GM19438 (cell line): ENCODE data around the gene FGFRL1.

Experiments used
- ATAC-seq: cut with Tn5 transposase; IDR thresholded peaks from one replicate; pipeline ENCODE4 v1.9.1; 2021; ENCODE audit warnings: low read depth; ENCODE audit not compliant: unreplicated experiment

Gene FGFRL1

GRCh38 chr4:1011022-1011665 is at the start of gene FGFRL1:
TSS of gene FGFRL1 (plus strand) at chr4:1011626. CDS start at chr4:1012486, 860 bp downstream.
- no peak for ATAC-seq

- no peak for ATAC-seq
These were observed 48.9 kb upstream of the FGFRL1 start for GRCh38 chr4:962231-963208.

GRCh38 chr4:963276-964225 is 47.9 kb upstream of the FGFRL1 start:
- ATAC-seq, result no peak

- no peak for ATAC-seq
These were observed 46.9 kb upstream of the FGFRL1 start for GRCh38 chr4:964346-965025.

- no peak for ATAC-seq
These were observed 46.2 kb upstream of the FGFRL1 start for GRCh38 chr4:965048-965765.

- no peak for ATAC-seq
These were observed 45.7 kb upstream of the FGFRL1 start for GRCh38 chr4:965766-966134.

GRCh38 chr4:966266-967112 is 44.9 kb upstream of the FGFRL1 start:
- no peak for ATAC-seq

GRCh38 chr4:967113-968104 is 44.0 kb upstream of the FGFRL1 start:
- no peak for ATAC-seq

- ATAC-seq, result no peak
These were observed 43.2 kb upstream of the FGFRL1 start for GRCh38 chr4:968221-968620.

- ATAC-seq, result no peak
These were observed 42.6 kb upstream of the FGFRL1 start for GRCh38 chr4:968621-969394.

- ATAC-seq, result no peak
These were observed 41.2 kb upstream of the FGFRL1 start for GRCh38 chr4:970046-970745.

GRCh38 chr4:970854-971520 is 40.4 kb upstream of the FGFRL1 start:
- no peak for ATAC-seq

- ATAC-seq, result no peak
These were observed 39.5 kb upstream of the FGFRL1 start for GRCh38 chr4:971666-972500.

GRCh38 chr4:972651-973424 is 38.6 kb upstream of the FGFRL1 start:
- peak; percentile 42 for ATAC-seq
